Right lung (tissue), 10 donors: ENCODE results near the gene ADH7. TPM values are rescaled to one million over a fixed set of nuclear protein-coding genes. Genes with fewer than 3 reads are reported as not detected.

Source experiments
- DNase-seq, 2 donors: peaks; one replicate each; pipeline ENCODE4 v3.0.0-alpha.2; 2013
- long read RNA-seq, 8 donors: transcript quantifications; one replicate each; lab custom pipeline, GENCODE V29; 2026
- polyA plus RNA-seq, 5 donors: library from polyadenylated mRNA; unstranded; fragments of 120-200 nt; gene quantifications; one replicate each; pipeline versions ENCODE4 v1.2.1 to v1.2.3, GENCODE V29; 2013; ENCODE audit warnings: inconsistent platforms in 1 of 5, low replicate concordance in 1 of 5; ENCODE audit not compliant: insufficient read length in 5 of 5, insufficient read depth in 1 of 5

Gene ADH7
- under 1 TPM in 2 of 5 donors, not detected in 3; 0.10 to 0.22 TPM for polyA plus RNA-seq
- long read RNA-seq, donor 1: 0 reads
- long read RNA-seq, donor 2: 0 reads
- long read RNA-seq, donor 3: 0 reads
- long read RNA-seq, donor 4: 0 reads
- long read RNA-seq, donor 5: 0 reads
- long read RNA-seq, donor 6: 0 reads
- long read RNA-seq, donor 7: 0 reads
- long read RNA-seq, donor 8: 0 reads

DNA sequence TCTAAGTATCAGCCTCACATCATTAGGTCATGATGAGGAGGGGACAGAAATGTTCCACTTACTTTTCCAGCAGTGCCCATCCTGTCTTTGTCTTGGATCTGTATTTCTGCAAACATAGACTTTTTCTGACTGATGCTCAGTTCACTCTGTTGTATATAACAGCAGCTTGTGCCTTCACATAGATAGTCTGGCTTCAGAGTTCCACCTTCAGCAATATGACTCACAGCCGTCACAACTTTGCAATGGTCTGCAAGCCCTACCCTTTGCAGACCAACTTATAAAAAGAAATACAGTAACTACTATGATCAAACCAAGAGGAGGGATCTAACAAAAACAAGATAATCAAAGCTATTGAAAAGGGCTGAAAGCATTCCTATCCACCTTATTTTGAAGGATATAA is at the start of gene ADH7:
ADH7 (minus strand) TSS at position 189 of the 400 bp plus-strand sequence; CDS start at position 80, 109 bp downstream.
- no peak for DNase-seq

DNA sequence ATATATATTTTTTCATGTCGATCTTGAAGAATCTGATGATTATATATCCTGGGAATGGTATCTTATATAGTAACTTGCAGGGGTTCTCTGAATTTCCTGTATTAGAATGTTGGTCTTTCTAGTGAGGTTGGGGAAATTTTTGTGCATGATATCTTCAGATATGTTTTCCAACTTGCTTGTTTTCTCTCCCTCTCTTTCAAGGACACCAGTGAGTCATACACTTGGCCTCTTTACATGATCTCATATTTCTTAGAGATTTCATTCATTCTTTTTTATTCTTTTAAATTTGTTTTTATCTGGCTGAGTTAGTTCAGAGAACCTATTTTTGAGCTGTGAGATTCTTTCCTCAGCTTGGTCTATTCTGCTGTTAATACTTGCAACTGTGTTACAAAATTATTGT is 48.5 kb upstream of the ADH7 start:
- DNase-seq: no peak

DNA sequence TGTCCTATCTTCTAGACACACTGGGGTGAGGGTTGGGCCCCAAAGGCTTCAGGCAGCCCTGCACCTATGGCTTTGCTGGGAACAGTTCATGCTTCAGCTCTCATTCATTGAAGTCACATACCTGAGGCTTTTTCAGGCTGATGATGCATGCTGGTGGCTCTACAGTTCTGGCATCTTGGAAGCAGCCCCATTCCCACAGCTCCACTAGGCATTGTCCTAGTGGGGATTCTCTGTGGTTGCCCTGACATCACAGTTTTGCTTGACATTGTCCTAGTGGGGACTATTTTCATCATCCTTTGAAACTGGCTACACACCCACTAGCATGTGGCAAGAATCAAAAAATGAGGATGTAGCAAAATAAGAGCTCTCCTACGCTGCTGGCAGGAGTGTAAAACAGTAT is 38.0 kb upstream of the ADH7 start:
- no peak for DNase-seq

DNA sequence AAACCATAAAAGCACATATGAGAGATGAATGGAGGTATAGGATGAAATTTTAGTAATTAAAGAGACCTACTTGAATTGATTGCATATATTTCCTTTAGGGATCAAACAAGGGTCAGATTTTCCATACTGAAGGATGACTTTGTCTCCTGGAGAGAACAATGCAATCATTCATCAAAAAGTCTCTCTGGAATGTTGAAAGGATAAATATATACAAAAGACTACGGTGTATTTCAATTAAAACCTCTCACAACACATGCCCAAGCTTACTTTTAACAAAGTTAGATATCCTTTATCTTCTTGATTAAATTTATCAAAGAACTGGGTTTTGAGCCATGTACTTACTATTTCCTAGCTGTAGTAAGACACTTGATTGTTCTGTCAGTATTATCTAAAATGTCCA is 36.8 kb upstream of the ADH7 start:
- no peak for DNase-seq

DNA sequence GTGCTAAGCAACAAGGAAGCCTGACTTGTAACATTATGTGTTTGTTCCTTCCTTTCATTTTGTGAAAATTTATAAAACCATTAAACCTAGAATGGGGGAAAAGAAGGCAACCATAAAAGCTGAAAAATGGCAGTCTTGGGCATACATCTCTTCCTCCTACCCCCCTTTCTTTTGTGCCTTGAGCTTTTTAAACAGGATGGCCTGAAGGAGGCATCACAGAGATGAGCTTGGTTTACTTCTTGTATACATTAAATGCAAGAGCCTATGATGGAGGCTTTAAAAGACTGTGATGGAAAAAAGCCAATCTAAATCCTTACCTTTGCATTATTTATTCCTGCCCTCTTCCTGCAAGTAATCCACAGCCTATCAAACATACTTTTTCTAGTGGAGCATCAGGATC is 36.2 kb upstream of the ADH7 start:
- DNase-seq: no peak

DNA sequence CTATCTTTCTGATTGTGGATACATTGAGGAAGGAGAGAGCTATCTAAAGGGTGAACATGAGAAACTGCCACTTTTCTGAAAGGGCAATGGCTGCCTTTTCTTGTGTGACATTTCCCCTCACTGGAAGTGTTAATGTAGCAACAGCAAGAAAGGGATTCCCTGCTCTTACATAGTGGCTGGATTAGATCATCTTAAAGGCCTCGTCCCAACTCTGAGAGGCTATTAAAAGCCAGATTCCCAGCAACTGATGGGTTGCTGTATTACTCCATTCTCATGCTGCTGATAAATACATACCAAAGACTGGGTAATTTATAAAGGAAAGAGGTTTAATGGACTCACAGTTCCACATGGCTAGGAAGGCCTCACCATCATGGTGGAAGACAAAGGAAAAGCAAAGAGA is 33.7 kb upstream of the ADH7 start:
- no peak for DNase-seq

DNA sequence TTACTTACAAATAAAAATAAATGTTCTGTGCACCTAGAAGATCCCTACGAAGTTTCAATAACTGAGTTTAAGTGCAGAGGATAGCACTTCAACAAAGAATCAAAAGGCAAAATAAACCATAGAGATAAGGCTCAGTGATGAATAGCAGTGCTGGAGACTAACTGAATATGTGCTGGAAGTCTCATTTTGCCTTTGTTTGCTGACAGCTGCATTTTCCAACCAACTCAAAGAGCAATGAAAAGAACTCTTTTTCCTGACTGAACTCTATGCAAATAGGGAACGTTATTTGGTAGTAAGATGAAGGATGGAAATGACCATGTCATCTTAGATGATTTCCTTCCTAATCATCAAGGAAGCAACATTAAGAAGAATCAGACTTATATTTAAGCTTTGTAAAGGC is 32.7 kb upstream of the ADH7 start:
- DNase-seq: no peak

DNA sequence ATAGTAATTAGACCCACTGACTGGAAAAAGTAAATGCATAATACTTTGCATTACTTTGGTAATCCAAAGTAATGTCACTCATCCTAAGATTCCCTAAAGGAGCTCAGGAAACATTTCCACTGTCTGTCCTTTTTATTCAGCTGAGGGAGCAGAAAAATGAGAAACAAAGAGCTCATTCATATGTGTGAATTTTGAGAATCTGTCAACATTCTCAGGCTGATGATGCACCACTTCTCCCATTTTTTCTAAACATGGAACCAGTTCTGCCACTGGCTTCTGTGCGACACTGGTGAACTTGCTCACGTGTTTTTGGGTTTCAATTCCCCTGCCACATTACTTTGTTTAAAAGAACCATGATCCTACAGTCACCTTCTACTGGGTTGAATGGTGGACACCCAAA is 28.4 kb upstream of the ADH7 start:
- no peak for DNase-seq

DNA sequence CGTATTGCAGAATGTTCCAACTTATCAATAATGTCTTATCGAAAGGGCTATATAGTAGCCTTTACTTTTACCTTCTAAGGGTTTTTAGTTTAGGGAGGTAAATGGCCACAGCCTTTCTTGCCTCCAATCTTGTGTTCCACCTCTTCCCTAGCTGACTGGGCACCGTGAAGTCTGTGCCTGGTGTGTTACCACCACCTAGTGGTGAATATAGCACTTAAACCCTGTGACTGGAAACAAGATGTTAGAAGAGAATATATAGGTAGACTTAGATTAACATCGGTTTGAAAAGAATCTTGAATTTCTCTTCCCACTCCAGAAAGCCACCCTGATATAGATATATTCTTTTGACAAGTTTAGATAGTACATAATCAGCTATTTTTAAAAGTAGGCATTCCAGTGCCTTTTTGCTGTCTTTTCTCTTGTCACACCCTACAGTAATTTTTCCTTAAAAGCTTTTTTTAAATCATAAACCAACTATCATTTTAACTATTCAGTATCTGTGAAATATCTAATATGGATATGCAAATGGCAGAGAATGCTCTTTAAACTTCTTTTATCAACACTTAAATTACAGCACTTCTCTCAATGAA is 27.8 kb upstream of the ADH7 start:
- DNase-seq: peak; percentile 55 to 64

DNA sequence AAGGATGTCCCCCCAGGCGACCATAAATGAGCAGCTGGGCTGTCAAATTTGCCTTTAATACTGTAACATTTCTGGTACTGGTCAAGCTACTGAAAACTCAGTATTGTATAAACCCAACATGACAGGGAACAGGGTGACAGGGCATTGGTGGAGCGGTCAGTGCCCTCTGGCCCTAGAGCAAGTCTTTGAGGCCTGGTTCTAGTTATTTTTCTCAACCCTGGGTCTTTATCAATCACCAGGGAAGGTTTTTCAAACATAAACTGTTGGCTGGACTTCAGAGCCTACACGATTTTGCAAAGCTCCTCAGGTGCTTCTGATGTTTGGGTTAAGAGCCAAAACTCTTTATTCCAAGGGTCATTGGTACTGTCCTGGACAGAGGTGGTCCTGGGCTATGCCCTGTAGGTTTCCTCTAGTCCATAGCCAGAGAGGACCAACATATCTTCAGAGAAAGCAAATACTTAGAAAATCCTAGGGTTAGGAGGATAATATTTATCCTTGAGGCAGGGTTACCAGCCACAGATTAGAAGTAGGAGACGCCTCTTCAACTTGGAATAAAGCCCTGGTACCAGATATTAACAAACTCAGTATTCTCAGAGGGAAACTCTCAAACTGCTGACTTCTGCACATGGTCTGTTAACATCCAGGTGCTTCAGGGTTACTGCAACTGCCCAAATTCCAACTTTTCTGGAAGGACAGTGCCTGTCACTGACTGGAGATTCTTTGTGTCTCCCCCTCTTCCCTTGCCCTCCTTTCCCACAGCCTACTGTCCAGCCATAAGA is 26.7 kb upstream of the ADH7 start:
- DNase-seq: no peak

DNA sequence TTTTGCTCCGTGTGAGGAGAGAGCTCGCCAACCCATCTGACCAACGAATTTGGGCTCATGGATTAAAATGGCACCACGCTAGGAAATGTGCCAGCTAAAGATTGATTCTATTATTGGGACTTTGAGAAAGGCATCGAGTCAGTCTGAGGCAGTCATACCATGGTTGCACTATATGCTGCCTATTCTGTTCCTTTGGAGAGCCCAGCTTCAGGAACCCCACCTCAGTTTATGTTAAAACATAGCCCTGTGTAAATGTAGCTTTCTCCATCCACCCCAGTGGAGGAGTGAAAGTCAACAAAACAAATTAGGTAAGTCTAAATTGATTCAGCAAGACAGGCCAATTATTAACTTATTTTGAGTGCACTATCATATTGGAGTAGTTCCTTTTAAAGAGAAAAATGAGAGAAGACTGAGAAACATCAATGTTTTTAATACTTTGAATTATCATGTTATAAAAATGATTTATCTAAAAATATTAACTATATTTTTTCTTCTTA is 24.5 kb upstream of the ADH7 start:
- DNase-seq: no peak

DNA sequence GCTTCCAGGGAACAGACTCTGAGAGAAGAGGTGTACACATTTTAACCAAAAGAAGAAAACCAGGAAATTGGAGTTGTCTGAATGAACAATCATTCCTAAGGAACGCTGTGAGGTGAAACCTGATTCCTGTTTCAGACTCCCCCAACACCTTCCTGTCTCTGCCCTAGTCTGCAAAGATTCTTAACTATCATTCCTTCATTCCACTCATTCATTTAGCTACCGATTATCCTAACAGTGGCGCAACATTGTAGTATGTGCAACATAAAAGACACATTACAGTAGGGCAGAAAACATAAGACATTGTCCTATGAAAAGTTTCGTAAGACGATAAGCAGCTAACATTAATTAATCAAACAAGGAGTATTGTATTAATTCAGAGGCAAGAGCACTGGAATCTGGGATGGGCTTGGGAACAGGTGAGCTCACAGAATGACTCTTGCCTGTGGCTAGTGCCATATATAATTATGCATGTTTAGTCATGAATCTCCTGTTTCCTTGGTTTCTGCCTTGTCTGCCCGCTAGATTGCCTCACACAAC is 23.8 kb upstream of the ADH7 start:
- no peak for DNase-seq

DNA sequence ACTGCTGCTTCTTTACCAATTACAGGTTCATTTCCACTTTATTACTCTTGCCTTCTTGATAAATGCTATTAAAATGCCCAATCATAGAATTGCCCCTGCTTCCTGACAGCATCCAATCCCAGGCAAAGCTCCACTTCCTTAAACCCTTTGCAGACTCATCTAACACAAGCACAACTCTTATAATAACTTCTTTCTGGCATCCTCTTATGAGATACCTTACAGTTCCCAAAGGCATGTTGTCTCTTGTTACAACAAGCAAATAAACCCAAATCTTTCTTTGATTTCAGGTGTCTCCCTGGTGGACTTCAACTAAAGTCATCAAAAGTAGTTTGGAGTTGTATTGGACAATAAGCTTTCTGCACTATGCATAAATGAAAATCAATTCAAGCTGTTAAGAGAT is 22.5 kb upstream of the ADH7 start:
- no peak for DNase-seq

DNA sequence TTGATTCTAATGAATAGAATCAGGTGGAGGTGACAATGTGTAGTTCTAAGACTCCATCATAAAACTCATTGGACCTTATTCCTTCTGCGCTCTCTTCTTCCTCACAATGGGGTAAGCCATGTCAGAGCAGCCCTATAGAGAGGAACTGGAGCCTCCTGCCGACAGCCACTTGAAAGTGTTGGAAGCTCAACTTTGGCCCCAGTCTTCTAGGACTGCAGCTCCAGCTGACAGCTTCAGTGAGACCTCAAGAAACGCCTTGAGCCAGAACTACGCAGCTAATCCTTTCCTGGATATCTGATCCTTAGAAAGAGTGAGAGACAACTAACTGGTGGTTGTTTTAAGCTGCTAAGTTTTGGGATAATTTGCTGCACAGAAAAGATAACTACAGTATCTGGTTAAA is 22.1 kb upstream of the ADH7 start:
- DNase-seq: no peak

DNA sequence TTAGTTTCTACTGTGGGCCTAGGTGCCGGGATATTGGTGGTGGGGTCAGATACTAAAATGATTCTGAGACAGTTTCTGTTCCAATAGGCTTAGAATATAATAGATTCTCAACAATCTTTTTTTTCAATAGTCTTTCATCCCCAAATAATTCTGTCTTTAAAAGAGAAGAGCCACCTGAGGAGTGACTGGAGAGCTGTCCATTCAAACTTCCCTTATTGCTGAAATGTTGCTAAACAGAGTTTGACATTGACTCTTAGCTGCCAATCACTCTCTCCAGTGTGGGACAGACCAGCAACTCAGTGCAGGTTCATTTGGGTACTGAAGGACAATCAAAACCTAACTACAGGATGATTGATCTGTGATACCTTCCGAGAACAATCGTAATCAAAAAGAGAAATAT is 12.4 kb upstream of the ADH7 start:
- no peak for DNase-seq

DNA sequence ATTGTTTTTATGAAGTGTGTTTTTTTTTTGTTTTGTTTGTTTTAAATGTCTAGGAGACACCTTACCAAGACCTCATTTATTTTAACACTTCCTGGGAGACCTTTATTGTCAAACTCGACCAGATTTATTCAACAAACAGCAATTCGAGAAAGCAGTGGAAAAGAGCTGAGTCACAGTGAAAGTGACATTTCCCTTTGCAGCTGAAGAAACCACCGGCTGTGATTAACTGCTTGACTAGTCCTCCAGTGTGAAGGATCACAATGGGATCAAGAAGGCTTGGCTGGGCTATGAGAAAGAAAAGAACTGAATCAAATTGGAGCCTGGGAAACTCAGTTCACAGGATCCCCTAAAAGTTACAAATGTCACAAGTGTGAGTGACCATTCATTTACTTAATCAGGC is 11.9 kb upstream of the ADH7 start:
- no peak for DNase-seq

DNA sequence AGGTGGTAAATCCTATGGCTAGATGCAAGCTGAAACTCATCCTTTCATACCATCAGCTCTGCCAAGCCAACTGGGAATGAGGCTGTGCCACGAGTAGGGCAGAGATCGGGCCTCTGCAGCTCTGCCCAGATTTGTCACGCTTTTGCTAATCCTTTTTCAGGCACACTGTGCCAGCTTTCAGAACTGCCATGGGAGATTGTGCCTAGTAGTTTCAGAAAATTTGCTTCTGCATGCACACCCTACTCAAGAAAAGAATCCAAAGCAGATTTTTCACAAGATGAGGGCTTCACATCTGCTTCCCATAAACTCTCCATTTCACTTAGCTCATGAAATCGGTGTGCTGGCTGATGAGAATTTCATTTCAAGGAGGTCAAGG is 3.3 kb upstream of the ADH7 start:
- DNase-seq: no peak

DNA sequence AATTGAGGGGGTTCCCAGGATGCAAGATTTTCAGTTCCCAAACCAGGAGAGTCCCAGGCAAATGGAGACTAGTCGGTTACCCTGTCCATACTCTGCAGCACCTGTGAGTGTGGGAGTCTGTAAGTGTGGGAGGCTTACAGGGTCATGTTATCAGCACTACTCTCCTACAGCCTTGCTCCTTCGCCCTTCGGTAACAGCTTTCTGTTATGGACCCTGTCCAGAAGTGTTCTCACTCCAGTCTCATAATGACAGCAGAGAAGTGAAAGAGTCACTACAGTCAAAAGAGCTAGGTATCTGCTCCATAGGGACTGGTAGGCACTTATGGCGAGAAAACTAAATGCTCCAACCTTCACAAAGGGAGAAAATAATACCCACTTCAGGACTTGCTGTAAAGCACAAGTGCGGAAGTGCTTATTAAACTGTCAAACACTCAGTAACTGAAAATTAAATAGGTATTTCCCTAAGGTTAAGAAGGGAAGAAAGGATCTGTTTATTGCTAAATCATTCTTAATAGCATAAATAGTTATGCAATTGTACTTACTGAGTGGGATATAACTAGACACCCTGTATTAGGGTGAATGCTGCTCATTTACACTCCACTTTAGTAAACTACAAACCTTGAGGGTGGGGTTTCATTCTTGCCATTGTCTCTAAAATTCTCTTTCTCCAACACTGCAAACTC is 2.7 kb upstream of the ADH7 start:
- DNase-seq: no peak

DNA sequence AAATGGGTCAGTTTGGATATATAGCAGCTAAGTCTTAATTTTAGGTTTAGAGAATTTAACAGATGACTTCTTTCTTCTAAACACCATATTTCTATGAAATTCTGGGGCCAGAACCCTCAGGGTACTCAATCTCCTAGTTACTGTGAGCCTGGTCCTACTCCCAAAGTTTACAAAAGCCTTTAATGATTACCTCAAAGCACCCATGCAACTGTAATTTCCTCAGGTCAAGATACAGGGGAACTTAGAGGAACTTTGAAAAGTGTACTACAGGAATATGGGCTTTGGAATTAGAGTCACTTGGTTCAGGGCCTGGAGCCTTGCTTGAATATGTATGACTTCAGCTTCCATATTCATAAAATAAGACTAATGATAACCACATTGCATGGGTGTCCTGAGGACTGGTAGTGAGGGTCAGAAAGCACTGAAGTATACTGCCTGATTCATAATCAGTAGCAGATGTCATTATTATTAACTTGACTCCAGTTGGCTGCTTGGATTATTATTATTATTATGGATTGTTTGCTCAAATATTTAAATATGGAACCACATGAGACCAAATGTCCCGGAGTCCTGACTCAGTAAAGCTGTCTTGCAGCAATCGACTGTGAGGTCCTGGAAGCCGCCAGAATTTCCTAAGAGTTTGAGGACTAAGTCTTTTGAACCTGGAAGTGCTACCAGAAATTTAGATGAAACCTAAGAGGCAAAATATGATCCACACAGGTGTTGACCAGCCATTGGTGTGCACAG is 2.0 kb upstream of the ADH7 start:
- no peak for DNase-seq

DNA sequence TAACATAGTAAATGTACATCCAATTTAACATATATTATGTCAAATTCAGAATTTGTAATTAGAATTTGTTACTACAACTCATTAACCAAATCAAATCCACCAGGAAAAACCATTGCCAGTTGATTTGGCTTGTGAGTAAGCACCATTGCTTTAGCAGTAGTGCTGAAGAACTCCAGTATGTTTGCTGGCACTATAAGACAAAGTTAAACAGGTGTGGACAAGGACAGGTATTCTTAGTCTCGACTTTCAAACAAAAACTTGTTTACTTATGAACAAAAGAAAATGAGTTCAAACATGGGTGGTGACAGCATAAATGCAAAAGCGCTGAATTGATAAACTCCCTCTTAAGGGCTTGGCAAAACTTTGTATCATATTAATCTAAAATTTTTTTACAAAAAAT is 1.3 kb upstream of the ADH7 start:
- no peak for DNase-seq

DNA sequence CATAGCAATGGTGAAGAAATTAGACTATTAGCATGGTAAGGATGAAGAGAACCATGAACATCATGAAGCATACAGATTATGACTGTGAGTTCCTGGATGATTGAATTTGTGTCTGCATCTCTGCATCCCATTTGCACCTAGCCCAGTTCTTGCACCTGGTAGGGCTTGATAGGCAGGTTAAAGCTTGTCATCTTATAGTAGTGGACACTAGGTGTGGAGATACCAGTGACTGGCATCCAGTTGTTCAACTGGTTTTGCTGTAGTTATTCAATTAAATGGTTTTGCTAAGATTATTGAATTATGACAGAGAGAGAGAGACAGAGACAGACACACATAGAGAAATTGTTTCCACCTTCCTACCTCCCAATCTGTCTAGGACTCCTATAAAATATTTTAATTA is 5.0 kb downstream of the ADH7 start:
- DNase-seq: no peak

DNA sequence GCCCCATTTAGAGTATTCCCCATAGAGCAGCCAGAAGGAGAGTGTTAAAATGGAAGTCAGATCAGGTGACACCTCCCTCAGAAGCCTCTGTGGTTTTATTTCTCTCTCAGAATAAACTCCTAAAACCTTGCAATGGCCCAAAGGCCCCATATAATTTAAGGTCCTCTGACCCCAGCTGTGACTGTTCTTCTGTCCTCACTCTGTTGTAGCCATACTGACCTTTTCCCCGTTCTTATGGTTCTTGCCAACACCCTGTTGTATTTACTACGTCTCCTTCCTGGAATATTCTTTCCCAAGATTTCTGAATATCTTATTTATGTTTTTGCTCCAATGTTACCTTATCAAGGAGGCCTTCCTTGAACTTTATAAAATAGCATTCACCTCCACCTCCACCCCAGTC is 18.0 kb downstream of the ADH7 start:
- DNase-seq: no peak
